Neural cell (in vitro differentiated cells): ENCODE data around the gene SERGEF. TPM values are rescaled to one million over a fixed set of nuclear protein-coding genes. Genes with fewer than 3 reads are reported as not detected.

Source experiments
- H2AFZ ChIP-seq: fragments of 200-600, 300-800 bp; sonication (generic), shearing (Covaris generic); 2 replicates; pipeline ENCODE4 v1.6.0; 2014; ENCODE audit warnings: low read depth, mild to moderate bottlenecking, antibody characterized with exemption, low read length, moderate library complexity
- H3F3A ChIP-seq: fragments of 200-600 bp; shearing (Covaris generic); 2 replicates; pipeline ENCODE4 v1.6.1; 2016; ENCODE audit warnings: mild to moderate bottlenecking, moderate library complexity, mixed read lengths, antibody characterized with exemption, low read length; ENCODE audit not compliant: insufficient read depth, poor library complexity, severe bottlenecking
- H3K27ac ChIP-seq: fragments of 200-600, 300-800 bp; sonication (generic), shearing (Covaris generic); 2 replicates; pipeline ENCODE4 v1.5.1; 2014; ENCODE audit warnings: mild to moderate bottlenecking, low read length, moderate library complexity
- H3K27me3 ChIP-seq: fragments of 300-800, 200-600 bp; sonication (generic), shearing (Covaris generic); 2 replicates; pipeline ENCODE4 v1.6.0; 2014; ENCODE audit warnings: mild to moderate bottlenecking, low read depth, low read length, moderate library complexity; ENCODE audit not compliant: insufficient read depth
- H3K36me3 ChIP-seq: fragments of 300-800, 200-600 bp; sonication (generic), shearing (Covaris generic); 2 replicates; pipeline ENCODE4 v1.5.1; 2014; ENCODE audit warnings: mild to moderate bottlenecking, antibody characterized with exemption, low read length, moderate library complexity; ENCODE audit not compliant: insufficient read depth
- H3K4me2 ChIP-seq: fragments of 300-800, 200-600 bp; sonication (generic), shearing (Covaris generic); 2 replicates; pipeline ENCODE4 v1.6.0; 2014; ENCODE audit warnings: mild to moderate bottlenecking, low read length
- H3K4me3 ChIP-seq: fragments of 300-800, 200-600 bp; sonication (generic), shearing (Covaris generic); 2 replicates; pipeline ENCODE4 v1.5.1; 2014; ENCODE audit warnings: mild to moderate bottlenecking, low read length, moderate library complexity
- H3K79me2 ChIP-seq: fragments of 200-600 bp; shearing (Covaris generic); replicated peaks from 2 replicates; pipeline ENCODE4 v1.6.0; 2014; ENCODE audit warnings: mild to moderate bottlenecking, low read length, moderate library complexity; ENCODE audit not compliant: insufficient read depth
- H3K9ac ChIP-seq: fragments of 300-800, 200-600 bp; sonication (generic), shearing (Covaris generic); 2 replicates; pipeline ENCODE4 v1.6.1; 2016; ENCODE audit warnings: mild to moderate bottlenecking, low read length, mixed read lengths
- H3K9me2 ChIP-seq: fragments of 200-600 bp; shearing (Covaris generic); 2 replicates; pipeline ENCODE4 v1.6.1; 2016; ENCODE audit warnings: mild to moderate bottlenecking, low read length, mixed read lengths; ENCODE audit not compliant: insufficient read depth
- H3K9me3 ChIP-seq: fragments of 200-600, 300-800 bp; sonication (generic), shearing (Covaris generic); 2 replicates; pipeline ENCODE4 v1.6.1; 2016; ENCODE audit warnings: mild to moderate bottlenecking, mixed run types, low read length, moderate library complexity, mixed read lengths
- H4K20me1 ChIP-seq: fragments of 200-600 bp; shearing (Covaris generic); 2 replicates; pipeline ENCODE4 v1.6.1; 2016; ENCODE audit warnings: mild to moderate bottlenecking, mixed run types; ENCODE audit not compliant: insufficient read depth
- CTCF ChIP-seq: fragments of 450-650 bp; IDR thresholded peaks from 2 replicates; pipeline ENCODE4 v1.5.1; 2014; ENCODE audit warnings: antibody characterized with exemption, mild to moderate bottlenecking, moderate library complexity; ENCODE audit not compliant: poor library complexity, severe bottlenecking
- EP300 ChIP-seq: fragments of 450-650 bp; conservative IDR thresholded peaks from 2 replicates; pipeline ENCODE4 v1.6.1; 2014; ENCODE audit warnings: antibody characterized with exemption, mild to moderate bottlenecking, moderate library complexity; ENCODE audit not compliant: poor library complexity, severe bottlenecking
- EZH2 ChIP-seq: fragments of 200-600, 300-800 bp; shearing (Covaris generic), sonication (generic); IDR thresholded peaks from 2 replicates; pipeline ENCODE4 v1.6.1; 2014; ENCODE audit warnings: antibody characterized with exemption, low read length, borderline replicate concordance, mild to moderate bottlenecking; ENCODE audit not compliant: insufficient read depth, poor library complexity, severe bottlenecking
- MXI1 ChIP-seq: fragments of 450-650 bp; conservative IDR thresholded peaks from 2 replicates; pipeline ENCODE4 v1.6.1; 2014; ENCODE audit warnings: antibody characterized with exemption, mild to moderate bottlenecking; ENCODE audit not compliant: poor library complexity, severe bottlenecking
- POLR2AphosphoS5 ChIP-seq: IDR thresholded peaks from 2 replicates; pipeline ENCODE4 v1.6.1; 2012
- RAD21 ChIP-seq: fragments of 450-650 bp; conservative IDR thresholded peaks from 2 replicates; pipeline ENCODE4 v1.6.1; 2014; ENCODE audit warnings: antibody characterized with exemption, mild to moderate bottlenecking, moderate library complexity
- REST ChIP-seq: IDR thresholded peaks from 2 replicates; pipeline ENCODE4 v1.6.1; 2012; ENCODE audit warnings: borderline replicate concordance
- SMC3 ChIP-seq: fragments of 450-650 bp; conservative IDR thresholded peaks from 2 replicates; pipeline ENCODE4 v1.6.1; 2014; ENCODE audit warnings: antibody characterized with exemption, mild to moderate bottlenecking, moderate library complexity; ENCODE audit not compliant: poor library complexity
- TAF1 ChIP-seq: IDR thresholded peaks from 2 replicates; pipeline ENCODE4 v1.6.1; 2012; ENCODE audit warnings: low read depth
- polyA plus RNA-seq: library from polyadenylated mRNA; depleted of rRNA; stranded (reverse); fragments of >200 nt; gene quantifications from 2 replicates; pipeline ENCODE4 v1.2.3, GENCODE V29; 2014

The SERGEF gene
- polyA plus RNA-seq, 1 donor from 2014 or later = 49.6 TPM

GRCh38 chr11:18019650-18020049 lies 6.8 kb upstream of the SERGEF start:
- Histone ChIP-seq H4K20me1 (no peaks in the 10 kb centered on the region), H3K36me3 (no peaks in the 10 kb centered on the region), H3K79me2 (no peaks in the 10 kb centered on the region), H3K9me3 (no peaks in the 10 kb centered on the region), H3F3A (no peaks in the 10 kb centered on the region), H3K27ac (no peak overlapping the region), H3K9me2 (no peaks in the 10 kb centered on the region), H3K9ac (no peak overlapping the region), H3K4me3 (no peak overlapping the region), H3K4me2 (no peak overlapping the region), H2AFZ (no peak overlapping the region), H3K27me3 (no peaks in the 10 kb centered on the region)
- no peak for TF ChIP-seq MXI1
- no peak for TF ChIP-seq RAD21
- TF ChIP-seq SMC3 = no peak
- TF ChIP-seq EP300 = no peak
- TF ChIP-seq CTCF = no peak
- TF ChIP-seq EZH2 = no peak
- TF ChIP-seq POLR2AphosphoS5 = no peak
- TF ChIP-seq TAF1 = no peak
- no peak for TF ChIP-seq REST

- Histone ChIP-seq H2AFZ (no peak overlapping the region), H3K4me2 (no peak overlapping the region), H3K4me3 (no peak overlapping the region), H3K36me3 (no peaks in the 10 kb centered on the region), H3K9ac (no peak overlapping the region), H4K20me1 (no peaks in the 10 kb centered on the region), H3K9me2 (no peaks in the 10 kb centered on the region), H3F3A (no peaks in the 10 kb centered on the region), H3K9me3 (no peaks in the 10 kb centered on the region), H3K27me3 (no peaks in the 10 kb centered on the region), H3K27ac (no peak overlapping the region), H3K79me2 (no peaks in the 10 kb centered on the region)
- TF ChIP-seq REST = no peak
- TF ChIP-seq POLR2AphosphoS5 = no peak
- TF ChIP-seq MXI1 = no peak
- no peak for TF ChIP-seq EP300
- TF ChIP-seq TAF1 = no peak
- no peak for TF ChIP-seq SMC3
- no peak for TF ChIP-seq CTCF
- TF ChIP-seq RAD21 = no peak
Measured at GRCh38 chr11:18016789-18017188, 3.9 kb upstream of the SERGEF start.
